Measurements from ENCODE around the gene STAMBP.
A peak's percentile ranks its signal among the peaks of the same experiment; 100 is the strongest.
"Not testable (repeated sequence)": the region's sequence is repeated elsewhere in the genome, so short reads cannot be mapped to it uniquely, and the experiment has no call there.

STAMBP gene

DNA sequence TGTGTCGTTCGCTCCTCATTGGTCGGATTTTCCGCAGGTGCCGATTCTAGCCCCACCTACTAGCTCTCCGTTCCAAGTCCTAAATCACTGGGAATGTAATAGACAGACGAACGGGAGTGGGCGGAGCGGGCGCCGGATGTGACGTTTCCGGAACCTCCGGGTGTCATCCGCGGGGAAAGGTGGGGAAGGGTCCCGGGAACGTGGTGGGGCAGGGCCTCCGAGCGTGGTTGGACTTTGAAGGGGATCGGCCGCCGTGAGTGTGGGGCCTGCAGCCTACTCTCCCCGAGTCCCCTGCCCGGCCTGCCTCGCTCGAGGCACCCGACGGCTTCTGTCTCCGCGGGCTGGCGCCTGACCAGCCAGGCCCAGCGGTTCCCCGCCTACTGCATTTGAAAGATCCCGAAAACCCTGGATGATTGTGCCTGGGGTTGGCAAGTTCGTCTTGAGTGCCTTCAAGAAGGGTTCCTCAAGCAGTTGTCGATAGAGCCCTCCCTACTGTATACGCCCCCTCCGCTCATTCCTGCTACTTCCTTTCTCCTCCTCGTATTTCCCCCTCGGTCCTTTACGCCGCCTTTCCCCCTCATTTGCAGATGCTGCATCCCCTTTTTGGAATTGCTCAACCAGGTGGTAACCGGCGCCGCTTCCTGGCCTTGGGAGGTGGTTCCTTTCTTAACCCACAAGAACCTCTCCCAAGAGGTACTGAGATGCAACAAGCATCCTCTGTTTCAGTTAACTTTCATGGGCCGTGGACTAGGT, at the start of gene STAMBP:
Gene STAMBP (plus strand): TSS at position 144 of the 753 bp plus-strand sequence. CDS start 1,896 bp downstream, outside the sequence.
- H3K4me3 ChIP-seq (ENCODE audit: low read depth, low read length), result peak within 1 kb of the TSS; percentile 89

- H3K4me3 ChIP-seq (ENCODE audit: low read depth, low read length), result peak within 1 kb of the TSS; percentile 95
Observed at GRCh38 chr2:73779467-73780236, 49.1 kb upstream of the STAMBP start, which contains the start of gene DUSP11. Gene DUSP11 (minus strand): TSS chr2:73780103. CDS start chr2:73779974, 129 bp downstream.

DNA sequence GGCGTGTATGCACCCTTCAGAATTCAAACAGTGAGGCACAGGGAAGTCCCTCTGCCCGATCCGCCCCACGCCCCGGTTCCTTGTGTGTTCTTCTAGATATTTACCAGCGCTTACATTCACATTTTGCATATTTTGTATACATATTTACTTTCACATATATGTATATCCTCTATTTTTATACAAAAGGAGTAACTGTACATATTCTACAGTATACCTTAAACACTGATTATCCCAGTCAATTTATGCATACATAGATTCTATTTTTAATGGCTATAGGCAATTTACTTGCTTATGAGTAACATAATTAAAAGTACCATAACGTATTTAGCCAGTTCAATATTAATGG, 48.6 kb upstream of the STAMBP start:
- no peak overlapping the region for H3K4me3 ChIP-seq (ENCODE audit: low read depth, low read length)

DNA sequence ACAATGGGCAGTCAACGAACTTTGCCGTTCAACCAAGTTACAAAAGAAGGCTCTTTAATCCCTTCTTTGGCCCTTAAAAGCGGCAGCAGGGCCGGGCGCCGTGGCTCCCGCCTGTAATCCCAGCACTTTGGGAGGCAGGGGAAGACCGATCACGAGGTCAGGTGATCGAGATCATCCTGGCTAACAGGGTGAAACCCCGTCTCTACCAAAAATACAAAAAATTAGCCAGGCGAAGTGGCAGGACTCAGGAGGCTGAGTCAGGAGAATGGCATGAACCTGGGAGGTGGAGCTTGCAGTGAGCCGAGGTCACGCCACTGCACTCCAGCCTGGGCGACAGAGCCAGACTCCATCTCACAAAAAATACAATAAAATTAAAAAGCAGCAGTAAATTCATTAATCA, 45.4 kb upstream of the STAMBP start:
- not testable (repeated sequence) for H3K4me3 ChIP-seq (ENCODE audit: low read depth, low read length)

- not testable (repeated sequence) for H3K4me3 ChIP-seq (ENCODE audit: low read depth, low read length)
Observed at GRCh38 chr2:73783883-73784282, 44.9 kb upstream of the STAMBP start, which contains the start of gene C2orf78. Gene C2orf78 (plus strand): TSS chr2:73784183. CDS start chr2:73784310, 127 bp downstream.

DNA sequence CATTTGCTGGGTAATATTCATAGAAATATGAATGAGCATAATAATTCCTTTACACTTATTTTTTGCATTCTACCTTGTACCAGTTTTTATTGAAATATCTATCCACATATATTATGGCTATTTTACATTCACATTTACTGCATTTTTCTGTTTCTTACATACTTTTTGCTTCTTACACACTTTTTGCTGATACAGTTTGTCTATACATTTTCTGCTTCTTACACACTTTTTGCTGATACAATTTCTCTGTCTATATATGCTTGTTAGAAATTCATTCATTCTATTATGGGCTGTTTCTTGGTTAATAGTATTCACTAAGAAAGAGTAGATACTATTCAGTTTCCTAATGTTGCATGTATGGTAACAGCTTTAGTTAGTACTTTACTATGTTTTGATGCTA, 16.9 kb upstream of the STAMBP start:
- H3K4me3 ChIP-seq (ENCODE audit: low read depth, low read length), result no peak overlapping the region

GRCh38 chr2:73812635-73813034, 16.1 kb upstream of the STAMBP start:
- H3K4me3 ChIP-seq (ENCODE audit: low read depth, low read length), result no peak overlapping the region

- no peak overlapping the region for H3K4me3 ChIP-seq (ENCODE audit: low read depth, low read length)
Observed at GRCh38 chr2:73818296-73818695, 10.5 kb upstream of the STAMBP start.

DNA sequence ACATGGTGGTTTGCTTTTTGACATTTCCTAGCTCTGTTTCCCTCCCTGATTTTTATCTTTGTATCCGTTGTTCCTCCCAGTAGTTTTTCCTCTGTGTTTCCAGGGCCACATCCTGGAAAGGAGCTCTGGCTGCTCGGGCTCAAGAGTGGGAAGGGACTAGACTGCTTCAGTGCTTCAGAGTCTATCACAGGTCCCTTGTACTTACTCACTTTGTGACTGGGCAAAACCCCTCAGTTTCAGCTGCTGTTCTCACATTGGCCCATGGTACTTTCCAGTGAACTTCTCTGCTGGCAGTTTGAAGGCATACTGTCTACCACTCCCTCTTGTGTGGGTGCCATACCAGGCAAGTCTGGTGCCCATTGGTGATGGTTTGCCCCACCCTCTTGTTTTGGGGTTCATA, 7.5 kb upstream of the STAMBP start:
- no peak overlapping the region for H3K4me3 ChIP-seq (ENCODE audit: low read depth, low read length)

DNA sequence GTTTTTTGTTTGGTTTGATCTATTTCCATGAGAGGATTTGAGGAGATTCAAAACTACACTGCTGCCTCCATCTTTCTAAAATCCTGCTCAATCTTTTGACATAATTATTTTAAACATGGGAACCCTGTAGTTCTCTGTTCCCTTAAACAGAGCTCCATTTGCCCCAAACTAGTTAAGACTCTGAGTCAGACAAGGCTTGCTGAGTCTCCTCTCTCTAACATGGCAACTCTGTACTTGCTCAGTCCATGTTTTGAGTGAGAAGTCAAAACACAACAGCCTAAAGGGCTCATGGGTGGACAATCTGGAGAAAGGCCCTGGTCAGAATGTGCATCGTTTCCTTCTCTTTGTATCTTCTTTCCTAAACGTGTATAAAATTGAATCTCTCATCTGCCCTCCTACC, 7.1 kb upstream of the STAMBP start:
- H3K4me3 ChIP-seq (ENCODE audit: low read depth, low read length), result no peak overlapping the region

DNA sequence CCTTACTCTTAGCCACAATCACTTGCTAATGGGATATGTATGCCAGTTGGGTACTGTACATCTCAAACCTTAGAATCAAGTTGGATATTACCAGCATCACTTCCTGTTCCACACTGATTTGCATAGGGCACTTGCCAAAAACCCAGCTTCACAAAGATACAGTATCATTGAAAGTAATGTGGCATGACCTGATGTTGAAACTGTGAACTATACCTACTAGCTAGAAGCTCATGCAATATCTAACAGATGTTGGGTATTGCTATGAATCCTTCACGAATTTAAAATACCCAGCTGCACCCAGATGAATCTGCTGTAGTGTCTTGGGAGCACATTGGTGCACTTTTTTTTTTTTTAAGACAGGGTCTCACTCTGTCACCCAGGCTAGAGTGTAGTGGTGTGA, 6.5 kb upstream of the STAMBP start:
- H3K4me3 ChIP-seq (ENCODE audit: low read depth, low read length), result no peak overlapping the region

DNA sequence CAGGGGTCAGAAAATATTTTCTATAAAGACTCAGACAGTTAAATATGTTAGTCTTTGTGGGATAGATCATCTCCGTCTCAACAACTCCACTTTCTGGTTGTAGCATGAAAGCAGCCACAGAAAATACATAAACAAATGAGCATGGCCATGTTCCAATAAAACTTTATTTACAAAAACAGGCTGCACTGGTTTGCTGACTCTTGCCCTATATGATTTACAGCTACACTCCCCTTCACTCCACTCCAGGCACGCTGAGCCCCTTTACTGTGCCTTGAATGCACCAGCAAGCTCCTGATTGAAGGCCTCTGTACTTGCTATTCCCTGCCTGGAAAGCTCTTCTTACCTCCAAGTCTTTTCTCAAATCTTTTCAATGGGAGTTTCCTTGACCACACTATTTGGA, 5.8 kb upstream of the STAMBP start:
- H3K4me3 ChIP-seq (ENCODE audit: low read depth, low read length), result no peak overlapping the region

DNA sequence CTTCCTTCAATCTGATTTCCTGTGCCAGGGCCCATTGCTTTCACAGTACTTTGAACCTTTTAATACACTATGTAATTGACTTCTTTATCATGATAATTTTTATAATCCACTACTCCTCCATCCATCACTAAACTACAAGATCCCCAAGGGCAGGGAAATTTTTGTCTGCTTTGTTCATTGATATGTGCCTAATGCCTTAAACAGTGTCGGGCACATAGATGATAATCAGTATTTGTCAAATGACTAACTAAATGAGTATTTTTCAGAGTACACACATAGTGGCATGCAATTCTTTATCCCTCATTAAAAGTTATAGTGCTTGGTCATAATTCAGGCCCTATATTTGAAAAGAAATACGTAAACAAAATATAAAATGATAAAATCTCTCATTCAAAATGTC, 5.3 kb upstream of the STAMBP start:
- H3K4me3 ChIP-seq (ENCODE audit: low read depth, low read length), result no peak overlapping the region

DNA sequence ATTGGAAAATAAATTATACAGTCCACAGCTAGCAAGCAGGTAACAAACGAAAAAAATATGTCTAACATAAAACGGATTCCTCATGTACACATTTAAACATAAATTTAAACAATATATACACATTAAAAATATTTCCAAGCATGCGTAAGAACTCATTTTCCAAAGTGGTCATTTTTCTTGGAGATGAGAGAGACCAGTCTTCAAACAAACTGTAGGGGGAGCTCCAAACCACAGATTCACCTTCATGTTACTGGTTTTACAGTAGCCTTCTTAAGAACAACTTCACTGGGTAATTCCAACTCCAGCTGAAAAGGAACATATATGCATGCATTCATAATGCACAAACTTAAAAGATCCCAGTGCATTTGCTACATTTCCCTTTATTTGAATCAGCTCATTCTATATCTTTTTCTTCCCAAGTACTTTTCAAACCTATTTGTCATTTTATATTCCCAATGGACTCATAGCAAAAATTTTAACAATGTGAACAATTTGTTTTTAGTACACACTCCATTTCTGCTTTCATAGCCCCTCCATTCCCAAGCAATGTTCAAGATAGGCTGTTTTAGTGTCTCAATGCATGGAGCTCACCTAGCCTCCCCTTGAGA, 4.7 kb upstream of the STAMBP start:
- no peak overlapping the region for H3K4me3 ChIP-seq (ENCODE audit: low read depth, low read length)

- no peak overlapping the region for H3K4me3 ChIP-seq (ENCODE audit: low read depth, low read length)
Observed at GRCh38 chr2:73825408-73825807, 3.4 kb upstream of the STAMBP start.

GRCh38 chr2:73827018-73827417, 1.7 kb upstream of the STAMBP start:
- no peak overlapping the region for H3K4me3 ChIP-seq (ENCODE audit: low read depth, low read length)

DNA sequence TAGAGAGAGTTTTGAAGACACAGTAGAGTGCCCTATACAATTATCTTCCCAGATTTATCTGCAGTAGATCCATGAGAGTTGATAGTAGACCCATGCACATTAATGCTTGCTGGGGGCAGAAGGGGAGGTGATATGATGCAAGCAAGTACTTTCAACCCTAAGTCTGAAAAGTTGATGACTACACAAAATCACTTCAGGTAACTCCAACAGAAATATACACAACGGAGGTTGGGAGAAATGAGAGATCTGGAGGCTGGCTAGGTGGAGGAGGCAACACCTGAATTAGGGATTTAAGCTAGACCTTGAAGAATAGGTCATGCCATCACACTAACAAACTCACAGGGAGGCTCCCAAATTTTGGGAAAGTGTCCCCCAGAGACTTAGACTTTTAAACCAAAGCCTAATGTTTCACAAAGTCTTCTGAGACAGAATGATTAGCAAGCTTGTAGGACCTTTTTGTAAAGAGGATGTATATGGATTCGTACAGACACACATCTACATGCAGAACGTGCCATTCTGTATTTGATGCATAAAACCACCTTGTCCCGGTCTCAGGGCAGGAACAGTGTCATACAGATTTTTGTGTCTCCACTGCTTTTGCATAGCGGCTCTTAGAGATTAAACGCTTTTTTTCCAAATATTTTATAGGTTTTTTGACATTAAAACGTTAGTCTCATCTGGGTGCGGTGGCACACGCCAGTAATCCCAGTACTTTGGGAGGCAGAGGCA, 937 bp upstream of the STAMBP start:
- no peak overlapping the region for H3K4me3 ChIP-seq (ENCODE audit: low read depth, low read length)

GRCh38 chr2:73828389-73828817, 358 bp upstream of the STAMBP start:
- peak overlapping the region; percentile 37 for H3K4me3 ChIP-seq (ENCODE audit: low read depth, low read length)

DNA sequence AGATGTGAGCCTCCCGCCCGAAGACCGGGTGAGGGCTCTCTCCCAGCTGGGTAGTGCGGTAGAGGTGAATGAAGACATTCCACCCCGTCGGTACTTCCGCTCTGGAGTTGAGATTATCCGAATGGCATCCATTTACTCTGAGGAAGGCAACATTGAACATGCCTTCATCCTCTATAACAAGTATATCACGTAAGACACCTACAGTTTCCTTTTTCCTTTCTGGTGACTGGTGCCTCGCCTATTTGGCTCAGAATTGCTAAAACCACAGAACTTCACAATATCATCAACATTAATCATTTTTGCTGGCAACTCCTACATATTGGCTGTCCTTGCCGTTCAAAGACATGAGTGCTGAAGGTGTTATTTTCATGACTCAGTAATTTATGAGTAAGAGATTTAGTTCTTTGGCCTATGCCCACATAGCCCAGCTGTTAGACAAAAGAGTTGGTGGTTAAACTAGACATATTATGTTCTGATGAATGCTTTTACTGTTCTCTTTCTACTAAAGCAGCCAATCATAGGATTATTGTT, 2.2 kb downstream of the STAMBP start:
- no peak overlapping the region for H3K4me3 ChIP-seq (ENCODE audit: low read depth, low read length)

- H3K4me3 ChIP-seq (ENCODE audit: low read depth, low read length), result no peak overlapping the region
Observed at GRCh38 chr2:73832930-73833329, 4.2 kb downstream of the STAMBP start.

Measured in iPS-11a (cell line).